ENCODE measurements around the gene DNAJC27. TPM values are rescaled to one million over a fixed set of nuclear protein-coding genes. Genes with fewer than 3 reads are reported as not detected.
"Not testable (repeated sequence)": the region's sequence is repeated elsewhere in the genome, so short reads cannot be mapped to it uniquely, and the experiment has no call there.

The DNAJC27 gene
- total and polyA plus RNA-seq, 2 of the 13 experiments (the other 11 are each of a cell fraction or from before 2014, with no cell fraction given), result 3.1 to 3.7 TPM

DNA sequence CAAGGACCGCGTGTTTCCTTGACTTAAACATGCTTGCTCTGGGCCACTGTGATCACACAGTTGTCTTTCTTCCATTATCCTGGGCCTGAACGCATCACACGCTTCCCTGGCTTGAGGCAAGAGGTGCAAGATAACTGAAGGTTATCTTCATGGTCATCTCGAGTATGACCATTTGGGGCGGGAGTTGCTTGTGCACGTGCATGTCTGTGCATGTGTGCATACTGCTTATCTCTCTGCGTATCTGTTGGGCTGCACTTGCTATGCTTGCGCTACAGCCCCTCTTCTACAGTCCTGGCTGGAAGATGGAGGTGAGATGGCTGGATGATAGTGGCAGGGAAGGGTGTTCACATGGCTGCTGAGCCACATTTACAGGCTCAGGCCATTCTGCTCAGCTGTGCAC is 42.9 kb upstream of the DNAJC27 start:
- Histone ChIP-seq H3K79me2 (ENCODE audit: insufficient read depth, low read length) (no peaks in the 10 kb centered on the region), H4K20me1 (ENCODE audit: insufficient read depth, low read length) (no peaks in the 10 kb centered on the region), H3K27me3 (ENCODE audit: control insufficient read depth in 1 of 2, insufficient read depth in 2 of 2, low read length in 2 of 2) (no peaks in the 10 kb centered on the region), H3K4me2 (ENCODE audit: low read depth, low read length) (no peak overlapping the region), H3K4me1 (ENCODE audit: insufficient read depth, low read length) (peaks cover 11% of the 10 kb centered on the region), H3K4me3 (replicated peaks in 1 of 3; ENCODE audit: insufficient read depth in 1 of 3, low read depth in 2 of 3, low read length in 3 of 3) (no peak overlapping the region), H2AFZ (ENCODE audit: low read length) (no peak overlapping the region), H3K36me3 (replicated peaks in 1 of 2; ENCODE audit: control insufficient read depth in 1 of 2, insufficient read depth in 2 of 2, low read length in 2 of 2) (no peaks in the 10 kb centered on the region), H3K27ac (ENCODE audit: extremely low read length, insufficient read depth, low read length) (no peak overlapping the region), H3K9ac (ENCODE audit: insufficient read depth, low read depth, low read length) (no peak overlapping the region), H3K9me3 (ENCODE audit: low read length) (no peaks in the 10 kb centered on the region)
- DNase-seq (ENCODE audit: low spot score) (no peak), ATAC-seq (no peak), FAIRE-seq (no peak)
- in situ Hi-C loops (cut with HindIII; ENCODE audit: extremely low pct_ligation_motif_present, low pct_unique_long_range_greater_than_20kb), result no loop called here
- CTCF ChIA-PET (ENCODE audit: low intra/inter-chr PET ratio, low total read pairs), result no interaction called here
- POLR2A ChIA-PET, result no interaction called here
- no TSS peak for BruUV-seq (replicated peaks)
- 36% methylated on average over 9 of the region's 9 CpGs for WGBS (ENCODE audit: low lambda C conversion rate)
- intact Hi-C loops (cut with micrococcal nuclease; ENCODE audit: unreplicated experiment), result no loop called here
- TF ChIP-seq SYNCRIP (IDR thresholded peaks at IDR 0.05; ENCODE audit: insufficient read depth, low read depth, low read length) (no peak), JARID2 (CRISPR knock-in tag; IDR thresholded peaks at IDR 0.05; ENCODE audit: insufficient replicate concordance) (no peak), ZNF256 (CRISPR knock-in tag; conservative IDR thresholded peaks at IDR 0.05) (no peak), SP140L (CRISPR knock-in tag; IDR thresholded peaks at IDR 0.05; ENCODE audit: borderline replicate concordance) (no peak), HMG20A (CRISPR knock-in tag; IDR thresholded peaks at IDR 0.05; ENCODE audit: borderline replicate concordance) (no peak), MEF2D (CRISPR knock-in tag; IDR thresholded peaks at IDR 0.05) (no peak)
- TF ChIP-seq, protein P1, sequence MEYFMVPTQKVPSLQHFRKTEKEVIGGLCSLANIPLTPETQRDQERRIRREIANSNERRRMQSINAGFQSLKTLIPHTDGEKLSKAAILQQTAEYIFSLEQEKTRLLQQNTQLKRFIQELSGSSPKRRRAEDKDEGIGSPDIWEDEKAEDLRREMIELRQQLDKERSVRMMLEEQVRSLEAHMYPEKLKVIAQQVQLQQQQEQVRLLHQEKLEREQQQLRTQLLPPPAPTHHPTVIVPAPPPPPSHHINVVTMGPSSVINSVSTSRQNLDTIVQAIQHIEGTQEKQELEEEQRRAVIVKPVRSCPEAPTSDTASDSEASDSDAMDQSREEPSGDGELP (IDR thresholded peaks at IDR 0.05; ENCODE audit: borderline replicate concordance, low read depth), result no peak

DNA sequence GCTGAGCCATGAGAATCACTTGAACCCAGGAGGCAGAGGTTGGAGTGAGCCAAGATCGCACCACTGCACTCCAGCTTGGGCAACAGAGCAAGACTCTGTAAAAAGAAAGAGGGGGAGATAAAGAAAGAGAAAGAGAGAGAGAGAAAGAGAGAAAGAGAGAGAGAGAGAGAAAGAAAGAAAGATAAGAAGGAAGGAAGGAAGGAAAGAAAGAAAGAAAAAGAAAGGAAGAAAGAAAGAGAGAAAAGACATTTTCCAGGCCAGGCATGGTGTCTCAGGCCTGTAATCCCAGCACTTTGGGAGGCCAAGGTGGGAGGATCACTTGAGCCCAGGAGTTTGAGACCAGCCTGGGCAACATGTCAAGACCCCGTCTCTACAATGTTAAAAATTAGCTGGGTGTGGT is 39.6 kb upstream of the DNAJC27 start:
- H3K9ac ChIP-seq (ENCODE audit: insufficient read depth, low read depth, low read length); H4K20me1 ChIP-seq (ENCODE audit: insufficient read depth, low read length); CTCF ChIA-PET (ENCODE audit: low intra/inter-chr PET ratio, low total read pairs); FAIRE-seq; H3K9me3 ChIP-seq (ENCODE audit: low read length); H3K4me1 ChIP-seq (ENCODE audit: insufficient read depth, low read length); H3K4me3 ChIP-seq (replicated peaks in 1 of 3; ENCODE audit: insufficient read depth in 1 of 3, low read depth in 2 of 3, low read length in 3 of 3); in situ Hi-C loops (cut with HindIII; ENCODE audit: extremely low pct_ligation_motif_present, low pct_unique_long_range_greater_than_20kb); intact Hi-C loops (cut with micrococcal nuclease; ENCODE audit: unreplicated experiment); DNase-seq (ENCODE audit: low spot score); POLR2A ChIA-PET; H3K79me2 ChIP-seq (ENCODE audit: insufficient read depth, low read length); H3K36me3 ChIP-seq (replicated peaks in 1 of 2; ENCODE audit: control insufficient read depth in 1 of 2, insufficient read depth in 2 of 2, low read length in 2 of 2); H3K27ac ChIP-seq (ENCODE audit: extremely low read length, insufficient read depth, low read length); BruUV-seq (replicated peaks); H3K4me2 ChIP-seq (ENCODE audit: low read depth, low read length); ATAC-seq; H3K27me3 ChIP-seq (ENCODE audit: control insufficient read depth in 1 of 2, insufficient read depth in 2 of 2, low read length in 2 of 2); H2AFZ ChIP-seq (ENCODE audit: low read length): not testable (repeated sequence)
- 36% methylated on average over 2 of the region's 2 CpGs for WGBS (ENCODE audit: low lambda C conversion rate)
- 0 out of 2 replicates have a peak, but pooled peaks have one; percentile 10 for TF ChIP-seq FOXK2 (IDR thresholded peaks at IDR 0.05)
